Measurements from ENCODE around the gene PDGFB.

The PDGFB gene

DNA sequence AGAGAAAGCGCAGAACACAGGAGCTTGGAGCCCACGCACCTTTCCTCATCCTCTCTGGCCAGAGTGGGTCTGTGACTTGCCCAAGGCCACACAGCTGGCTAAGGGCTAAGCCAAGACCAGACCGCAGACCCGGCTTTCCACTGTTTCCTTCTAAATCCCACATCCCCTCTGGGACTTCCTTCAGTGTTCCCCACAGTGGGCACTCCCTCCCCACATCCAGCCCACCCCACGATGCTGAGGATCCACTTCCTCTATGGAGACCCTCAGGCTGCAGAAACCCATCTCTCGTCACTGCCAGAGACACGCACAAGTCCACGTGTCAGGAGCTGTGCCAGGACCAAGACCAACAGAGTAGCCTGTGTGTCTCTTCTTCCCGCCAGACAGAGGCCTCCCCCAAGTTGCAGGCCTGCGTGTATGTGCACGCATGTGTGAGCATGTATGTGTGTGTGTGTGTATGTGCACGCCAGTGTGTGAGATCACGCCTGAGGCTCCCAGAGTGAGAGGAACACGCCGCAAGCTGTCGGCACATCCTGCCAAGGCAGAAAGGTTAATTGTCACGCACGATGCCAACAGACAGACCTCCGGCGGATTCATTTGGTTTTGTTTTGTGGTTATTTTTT, 21.6 kb downstream of the PDGFB start:
- CTCF ChIA-PET, result interaction anchor here (0.5 kb wide), 1 partner anchor 88 kb away, joined by 3 read pairs; no protein-coding TSS in a partner anchor
- no peak for DNase-seq (ENCODE audit: extremely low spot score)
- TF ChIP-seq FOXK2 (IDR thresholded peaks at IDR 0.05), result no peak
- TF ChIP-seq FOXM1 (IDR thresholded peaks at IDR 0.05; ENCODE audit: borderline replicate concordance), result no peak
- no peak for TF ChIP-seq LEF1 (IDR thresholded peaks at IDR 0.05; ENCODE audit: borderline replicate concordance)
- no peak for TF ChIP-seq ELF4 (IDR thresholded peaks at IDR 0.05)
- TF ChIP-seq BHLHE40 (IDR thresholded peaks at IDR 0.05; ENCODE audit: borderline replicate concordance), result no peak
- no peak for TF ChIP-seq CTBP1 (IDR thresholded peaks at IDR 0.05; ENCODE audit: borderline replicate concordance)
- TF ChIP-seq ZNF384 (IDR thresholded peaks at IDR 0.05), result no peak
- no peak for TF ChIP-seq SUZ12 (IDR thresholded peaks at IDR 0.05)
- no peak for TF ChIP-seq FOXA1 (IDR thresholded peaks at IDR 0.05)
- TF ChIP-seq NFRKB (IDR thresholded peaks at IDR 0.05), result no peak
- no peak for TF ChIP-seq SP1 (IDR thresholded peaks at IDR 0.05)
- TF ChIP-seq L3MBTL2 (conservative IDR thresholded peaks at IDR 0.05), result no peak
- no peak for TF ChIP-seq HDGF (IDR thresholded peaks at IDR 0.05; ENCODE audit: borderline replicate concordance)
- TF ChIP-seq, protein P1, sequence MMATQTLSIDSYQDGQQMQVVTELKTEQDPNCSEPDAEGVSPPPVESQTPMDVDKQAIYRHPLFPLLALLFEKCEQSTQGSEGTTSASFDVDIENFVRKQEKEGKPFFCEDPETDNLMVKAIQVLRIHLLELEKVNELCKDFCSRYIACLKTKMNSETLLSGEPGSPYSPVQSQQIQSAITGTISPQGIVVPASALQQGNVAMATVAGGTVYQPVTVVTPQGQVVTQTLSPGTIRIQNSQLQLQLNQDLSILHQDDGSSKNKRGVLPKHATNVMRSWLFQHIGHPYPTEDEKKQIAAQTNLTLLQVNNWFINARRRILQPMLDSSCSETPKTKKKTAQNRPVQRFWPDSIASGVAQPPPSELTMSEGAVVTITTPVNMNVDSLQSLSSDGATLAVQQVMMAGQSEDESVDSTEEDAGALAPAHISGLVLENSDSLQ (IDR thresholded peaks at IDR 0.05), result no peak
- no peak for TF ChIP-seq ARNT (IDR thresholded peaks at IDR 0.05)
- no peak for TF ChIP-seq TARDBP (IDR thresholded peaks at IDR 0.05)
- POLR2A ChIA-PET, result interaction anchor here (1.0 kb wide), 1 partner anchor 94 kb away, joined by 3 read pairs; no protein-coding TSS in a partner anchor

DNA sequence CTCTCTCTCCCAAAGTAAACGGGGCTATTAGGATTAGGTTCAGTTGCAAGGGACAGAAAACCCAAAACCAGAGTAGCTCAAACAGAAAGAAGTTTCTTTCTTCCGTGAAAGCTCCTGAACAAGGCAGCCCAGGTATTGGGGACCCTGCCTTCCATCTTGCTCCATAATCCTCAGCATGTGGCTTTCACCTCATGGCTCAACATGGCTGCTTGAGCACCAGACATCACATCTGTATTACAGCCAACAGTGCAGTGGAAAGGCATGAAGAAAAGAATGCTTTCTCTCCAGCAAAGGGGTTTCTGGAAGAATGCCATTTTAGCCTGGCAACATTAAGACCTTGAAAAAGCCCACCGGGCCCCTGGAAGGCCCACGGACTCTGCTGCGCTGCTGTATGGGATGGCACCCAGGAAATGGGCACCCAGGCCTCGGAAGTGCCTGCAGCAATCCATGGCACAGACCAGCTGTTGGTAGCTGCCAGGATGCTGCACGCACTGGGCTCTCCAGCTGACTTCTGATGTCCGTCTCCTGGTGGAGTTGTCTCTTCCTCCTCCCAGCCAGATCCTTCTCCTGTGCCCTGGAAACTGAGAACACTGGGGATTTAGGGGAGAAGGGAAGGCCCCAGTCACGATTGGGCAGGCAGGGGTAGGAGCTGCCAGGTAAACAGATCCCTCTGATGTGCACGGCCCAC, 22.6 kb downstream of the PDGFB start:
- no peak for DNase-seq (ENCODE audit: extremely low spot score)
- TF ChIP-seq FOXA1 (IDR thresholded peaks at IDR 0.05) (no peak), SP1 (IDR thresholded peaks at IDR 0.05) (no peak), HDGF (IDR thresholded peaks at IDR 0.05; ENCODE audit: borderline replicate concordance) (no peak), SUZ12 (IDR thresholded peaks at IDR 0.05) (no peak), ZNF384 (IDR thresholded peaks at IDR 0.05) (no peak), FOXM1 (IDR thresholded peaks at IDR 0.05; ENCODE audit: borderline replicate concordance) (no peak), L3MBTL2 (conservative IDR thresholded peaks at IDR 0.05) (no peak), BHLHE40 (IDR thresholded peaks at IDR 0.05; ENCODE audit: borderline replicate concordance) (no peak)
- TF ChIP-seq, protein P1 (IDR thresholded peaks at IDR 0.05), result no peak
- CTCF ChIA-PET, result interaction anchor here (0.5 kb wide), 1 partner anchor 89 kb away, joined by 3 read pairs; no protein-coding TSS in a partner anchor
- POLR2A ChIA-PET, result interaction anchor here (1.0 to 1.6 kb wide), 3 partner anchors 38 to 97 kb away, joined by 3 to 5 read pairs (median 3); partner anchors contain the start of gene RPL3

DNA sequence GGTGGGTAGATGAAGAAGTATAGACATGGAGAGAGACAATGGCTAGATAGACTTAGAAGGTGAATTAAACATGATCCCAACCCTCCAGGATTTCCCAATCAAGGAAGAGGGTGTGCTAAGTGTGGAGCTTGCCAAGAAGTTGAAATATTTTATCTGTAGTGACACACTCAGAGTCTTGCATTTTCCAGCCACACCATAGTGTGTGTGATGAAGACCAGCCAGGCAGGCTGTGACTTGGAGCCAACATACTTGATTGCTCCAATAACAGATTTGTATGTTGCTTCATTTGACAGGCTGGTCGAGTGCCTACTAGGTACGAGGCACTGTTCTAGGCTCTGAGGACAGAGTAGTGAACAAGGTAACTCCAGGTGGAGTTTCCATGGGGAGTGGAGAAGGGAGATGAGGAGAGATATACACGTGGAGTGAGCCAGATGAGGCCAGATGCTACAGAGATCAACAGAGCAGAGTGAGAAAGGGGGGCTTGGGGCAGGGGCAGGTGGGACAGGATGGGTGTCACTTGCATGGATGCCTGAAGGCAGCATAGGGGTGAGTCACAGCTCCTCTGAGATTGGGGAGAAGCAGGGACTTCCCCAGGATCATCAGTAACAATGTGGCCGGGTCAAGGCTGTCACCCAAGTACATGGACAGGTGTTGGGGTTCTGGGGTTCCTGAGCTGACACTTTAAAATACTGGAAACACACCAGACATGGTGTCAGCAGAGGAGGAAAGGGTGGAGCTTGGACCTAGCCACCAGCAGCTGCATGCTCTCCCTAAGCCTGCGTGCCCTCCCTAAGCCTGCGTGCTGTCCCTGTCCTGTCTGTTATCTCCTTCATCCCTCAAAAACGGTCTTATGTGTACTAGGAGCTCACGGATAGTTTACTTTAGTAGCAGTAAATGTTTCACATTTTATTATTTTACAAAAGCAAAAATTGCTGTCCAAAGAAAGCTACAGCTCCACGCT, 23.6 kb downstream of the PDGFB start:
- ChIA-PET POLR2A (interaction anchor here (1.0 to 1.6 kb wide), 2 partner anchors 37 to 98 kb away, joined by 3 to 5 read pairs; partner anchors contain the start of gene RPL3), CTCF (interaction anchor here (0.6 kb wide), 1 partner anchor 10 kb away, joined by 3 read pairs; no protein-coding TSS in a partner anchor)
- no peak for DNase-seq (ENCODE audit: extremely low spot score)
- TF ChIP-seq SUZ12 (IDR thresholded peaks at IDR 0.05), result no peak
- no peak for TF ChIP-seq TARDBP (IDR thresholded peaks at IDR 0.05)
- no peak for TF ChIP-seq CTBP1 (IDR thresholded peaks at IDR 0.05; ENCODE audit: borderline replicate concordance)
- no peak for TF ChIP-seq HDGF (IDR thresholded peaks at IDR 0.05; ENCODE audit: borderline replicate concordance)
- TF ChIP-seq, protein P1 (IDR thresholded peaks at IDR 0.05), result no peak
- TF ChIP-seq NFRKB (IDR thresholded peaks at IDR 0.05), result no peak
- no peak for TF ChIP-seq L3MBTL2 (conservative IDR thresholded peaks at IDR 0.05)
- no peak for TF ChIP-seq FOXA1 (IDR thresholded peaks at IDR 0.05)
- TF ChIP-seq ELF4 (IDR thresholded peaks at IDR 0.05), result no peak
- no peak for TF ChIP-seq BHLHE40 (IDR thresholded peaks at IDR 0.05; ENCODE audit: borderline replicate concordance)
- no peak for TF ChIP-seq FOXM1 (IDR thresholded peaks at IDR 0.05; ENCODE audit: borderline replicate concordance)
- TF ChIP-seq FOXK2 (IDR thresholded peaks at IDR 0.05), result no peak
- no peak for TF ChIP-seq SP1 (IDR thresholded peaks at IDR 0.05)

- no peak for DNase-seq (ENCODE audit: extremely low spot score)
- ChIA-PET POLR2A (no interaction called here), CTCF (no interaction called here)
- TF ChIP-seq NFRKB (IDR thresholded peaks at IDR 0.05), result no peak
- TF ChIP-seq L3MBTL2 (conservative IDR thresholded peaks at IDR 0.05), result no peak
- TF ChIP-seq SP1 (IDR thresholded peaks at IDR 0.05), result no peak
- TF ChIP-seq BHLHE40 (IDR thresholded peaks at IDR 0.05; ENCODE audit: borderline replicate concordance), result no peak
- no peak for TF ChIP-seq FOXK2 (IDR thresholded peaks at IDR 0.05)
Observed at GRCh38 chr22:39220450-39220849, 24.3 kb downstream of the PDGFB start.
